CD4-positive, CD25-positive, alpha-beta regulatory T cell (primary cell): ENCODE measurements around the gene TAF11L14. TPM values are rescaled to one million over a fixed set of nuclear protein-coding genes. Genes with fewer than 3 reads are reported as not detected.
"Not testable (repeated sequence)": the region's sequence is repeated elsewhere in the genome, so short reads cannot be mapped to it uniquely, and the experiment has no call there.

Source experiments
- ATAC-seq, 2 donors: fragments of 150-1000 bp; cut with Tn5 transposase; one replicate each; pipeline ENCODE4 v1.10.0; 2021; ENCODE audit warnings: low read depth in 2 of 2, moderate number of reproducible peaks in 2 of 2, moderate library complexity in 1 of 2
- DNase-seq, 3 donors: peaks; one replicate each; pipeline versions ENCODE4 v3.0.0 to v3.0.0-alpha.2; 2012 to 2022; ENCODE audit warnings: mixed read lengths in 1 of 3
- H3K27ac ChIP-seq: one replicate; pipeline ENCODE4 v1.7.0; 2013; ENCODE audit warnings: mild to moderate bottlenecking, low read length; ENCODE audit not compliant: insufficient read depth, poor library complexity, severe bottlenecking
- H3K27me3 ChIP-seq: one replicate; pipeline ENCODE4 v1.7.0; 2013; ENCODE audit warnings: low read length; ENCODE audit not compliant: control insufficient read depth, insufficient read depth
- H3K36me3 ChIP-seq: one replicate; pipeline ENCODE4 v1.7.0; 2013; ENCODE audit warnings: mild to moderate bottlenecking, low read length, moderate library complexity; ENCODE audit not compliant: control insufficient read depth, insufficient read depth
- H3K4me1 ChIP-seq: 2 replicates; pipeline ENCODE4 v1.7.0; 2013; ENCODE audit warnings: mild to moderate bottlenecking, low read length; ENCODE audit not compliant: insufficient read depth, control insufficient read depth, poor library complexity, severe bottlenecking
- H3K4me3 ChIP-seq: one replicate; pipeline ENCODE4 v1.7.0; 2013; ENCODE audit warnings: low read depth, mild to moderate bottlenecking, low read length, moderate library complexity
- H3K9me3 ChIP-seq, 2 experiments: 1 replicate in 1 of 2; 2 replicates in 1 of 2; pipeline ENCODE4 v1.7.0; 2013; ENCODE audit warnings: low read length in 2 of 2, mild to moderate bottlenecking in 1 of 2, moderate library complexity in 1 of 2; ENCODE audit not compliant: control insufficient read depth in 2 of 2
- H3K27ac Mint-ChIP-seq, 3 donors: one replicate each; pipeline ENCODE4 v1.8.0; 2020 to 2022; ENCODE audit warnings: mild to moderate bottlenecking in 3 of 3, mixed read lengths in 3 of 3, moderate library complexity in 2 of 3
- H3K27me3 Mint-ChIP-seq: one replicate; pipeline ENCODE4 v1.8.0; 2022; ENCODE audit warnings: mild to moderate bottlenecking, mixed read lengths
- H3K36me3 Mint-ChIP-seq: one replicate; pipeline ENCODE4 v1.8.0; 2020; ENCODE audit warnings: mixed read lengths
- H3K4me1 Mint-ChIP-seq, 4 donors: one replicate each; pipeline ENCODE4 v1.8.0; 2020 to 2022; ENCODE audit warnings: mixed read lengths in 4 of 4, mild to moderate bottlenecking in 1 of 4
- H3K4me3 Mint-ChIP-seq, 4 donors: one replicate each; pipeline ENCODE4 v1.8.0; 2020 to 2022; ENCODE audit warnings: mild to moderate bottlenecking in 4 of 4, mixed read lengths in 4 of 4, moderate library complexity in 3 of 4
- H3K9me3 Mint-ChIP-seq, 7 donors: one replicate each; pipeline ENCODE4 v1.8.0; 2020 to 2022; ENCODE audit warnings: mixed read lengths in 7 of 7, mild to moderate bottlenecking in 3 of 7, moderate library complexity in 2 of 7
- polyA plus RNA-seq, 4 donors: library from polyadenylated mRNA; unstranded; fragments of 300-500 nt; fragmentation: Illumina TruSeq; gene quantifications; one replicate each; pipeline ENCODE4 v1.2.3, GENCODE V29; 2021
- total RNA-seq: library from RNA; stranded (reverse); gene quantifications from one replicate; pipeline ENCODE4 v1.2.3, GENCODE V29; 2022

Gene TAF11L14
- total RNA-seq (not detected), polyA plus RNA-seq (not detected)

- H3K27me3 Mint-ChIP-seq = no peaks in the 10 kb centered on the region
- H3K4me3 ChIP-seq = no peak within 1 kb of the TSS
- no peak for ATAC-seq
- H3K4me1 Mint-ChIP-seq = no peaks in the 10 kb centered on the region
- H3K9me3 ChIP-seq = no peaks in the 10 kb centered on the region
- H3K27me3 ChIP-seq = no peaks in the 10 kb centered on the region
- no peaks in the 10 kb centered on the region for H3K4me1 ChIP-seq
- no peaks in the 10 kb centered on the region for H3K36me3 Mint-ChIP-seq
- no peak within 1 kb of the TSS for H3K27ac Mint-ChIP-seq
- peaks cover 0 to 17% (median 10%) of the 10 kb centered on the region in 7 donors for H3K9me3 Mint-ChIP-seq
- no peak for DNase-seq
- no peak within 1 kb of the TSS for H3K27ac ChIP-seq
- no peak within 1 kb of the TSS for H3K4me3 Mint-ChIP-seq
- H3K36me3 ChIP-seq = no peaks in the 10 kb centered on the region
These were observed at the start of gene TAF11L14 for GRCh38 chr5:17634160-17634559. Gene TAF11L14, plus strand, starts transcription at chr5:17634460.

DNA sequence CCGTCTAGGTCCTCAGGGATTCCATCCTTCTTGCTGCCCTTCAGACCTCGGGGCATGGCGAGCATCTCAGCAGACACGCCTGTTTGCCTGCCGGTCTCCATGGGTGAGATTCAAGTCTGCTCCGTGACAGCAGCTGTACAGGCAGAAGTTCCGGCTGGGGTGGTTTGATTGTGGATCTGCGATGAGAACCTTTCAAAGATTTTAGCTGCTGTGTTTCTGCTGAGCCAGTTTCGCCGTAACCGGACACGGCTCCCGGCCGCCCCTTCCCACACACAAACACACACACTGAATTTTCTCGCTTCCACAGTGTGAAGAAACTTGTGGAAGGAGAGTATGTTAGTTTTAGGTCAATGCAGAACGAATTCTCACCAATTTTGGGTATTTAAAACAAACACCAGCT is 48.6 kb upstream of the TAF11L14 start, which contains the start of gene TAF11L7:
Gene TAF11L7 (minus strand): TSS at position 101 of the 400 bp plus-strand sequence.
- H3K36me3 Mint-ChIP-seq, DNase-seq, H3K4me1 ChIP-seq, H3K27ac Mint-ChIP-seq, H3K4me3 ChIP-seq, ATAC-seq, H3K9me3 ChIP-seq, H3K4me3 Mint-ChIP-seq, H3K36me3 ChIP-seq, H3K4me1 Mint-ChIP-seq, H3K9me3 Mint-ChIP-seq, H3K27me3 Mint-ChIP-seq, H3K27ac ChIP-seq, H3K27me3 ChIP-seq: not testable (repeated sequence)

GRCh38 chr5:17590860-17591259 is 43.4 kb upstream of the TAF11L14 start, which contains the start of gene TAF11L8:
Gene TAF11L8, minus strand, starts transcription at chr5:17590960.
- not testable (repeated sequence) for H3K4me1 Mint-ChIP-seq, H3K27ac Mint-ChIP-seq, H3K9me3 Mint-ChIP-seq, H3K36me3 ChIP-seq, DNase-seq, H3K27me3 ChIP-seq, ATAC-seq, H3K4me3 Mint-ChIP-seq, H3K27ac ChIP-seq, H3K4me1 ChIP-seq, H3K36me3 Mint-ChIP-seq, H3K9me3 ChIP-seq, H3K4me3 ChIP-seq, H3K27me3 Mint-ChIP-seq

DNA sequence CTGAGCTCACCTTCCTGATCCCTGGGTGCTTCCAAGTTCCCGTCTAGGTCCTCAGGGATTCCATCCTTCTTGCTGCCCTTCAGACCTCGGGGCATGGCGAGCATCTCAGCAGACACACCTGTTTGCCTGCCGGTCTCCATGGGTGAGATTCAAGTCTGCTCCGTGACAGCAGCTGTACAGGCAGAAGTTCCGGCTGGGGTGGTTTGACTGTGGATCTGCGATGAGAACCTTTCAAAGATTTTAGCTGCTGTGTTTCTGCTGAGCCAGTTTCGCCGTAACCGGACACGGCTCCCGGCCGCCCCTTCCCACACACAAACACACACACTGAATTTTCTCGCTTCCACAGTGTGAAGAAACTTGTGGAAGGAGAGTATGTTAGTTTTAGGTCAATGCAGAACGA is 40.0 kb upstream of the TAF11L14 start, which contains the start of gene TAF11L9:
Gene TAF11L9 (minus strand): TSS at position 140 of the 400 bp plus-strand sequence.
- not testable (repeated sequence) for DNase-seq

DNA sequence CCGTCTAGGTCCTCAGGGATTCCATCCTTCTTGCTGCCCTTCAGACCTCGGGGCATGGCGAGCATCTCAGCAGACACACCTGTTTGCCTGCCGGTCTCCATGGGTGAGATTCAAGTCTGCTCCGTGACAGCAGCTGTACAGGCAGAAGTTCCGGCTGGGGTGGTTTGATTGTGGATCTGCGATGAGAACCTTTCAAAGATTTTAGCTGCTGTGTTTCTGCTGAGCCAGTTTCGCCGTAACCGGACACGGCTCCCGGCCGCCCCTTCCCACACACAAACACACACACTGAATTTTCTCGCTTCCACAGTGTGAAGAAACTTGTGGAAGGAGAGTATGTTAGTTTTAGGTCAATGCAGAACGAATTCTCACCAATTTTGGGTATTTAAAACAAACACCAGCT is 36.5 kb upstream of the TAF11L14 start, which contains the start of gene TAF11L10:
Gene TAF11L10 (minus strand): TSS at position 101 of the 400 bp plus-strand sequence.
- H3K36me3 Mint-ChIP-seq, H3K27me3 Mint-ChIP-seq, H3K4me1 ChIP-seq, H3K4me3 Mint-ChIP-seq, H3K4me1 Mint-ChIP-seq, H3K9me3 ChIP-seq, H3K27me3 ChIP-seq, H3K36me3 ChIP-seq, H3K27ac ChIP-seq, ATAC-seq, DNase-seq, H3K9me3 Mint-ChIP-seq, H3K27ac Mint-ChIP-seq, H3K4me3 ChIP-seq: not testable (repeated sequence)

More for the DNA sequence above, 40.0 kb upstream of the TAF11L14 start, which contains the start of gene TAF11L9:
- not testable (repeated sequence) for H3K27ac Mint-ChIP-seq, H3K4me1 ChIP-seq, H3K4me3 ChIP-seq, H3K9me3 ChIP-seq, H3K4me1 Mint-ChIP-seq, ATAC-seq, H3K4me3 Mint-ChIP-seq, H3K36me3 Mint-ChIP-seq, H3K36me3 ChIP-seq, H3K27ac ChIP-seq, H3K27me3 ChIP-seq, H3K9me3 Mint-ChIP-seq, H3K27me3 Mint-ChIP-seq

DNA sequence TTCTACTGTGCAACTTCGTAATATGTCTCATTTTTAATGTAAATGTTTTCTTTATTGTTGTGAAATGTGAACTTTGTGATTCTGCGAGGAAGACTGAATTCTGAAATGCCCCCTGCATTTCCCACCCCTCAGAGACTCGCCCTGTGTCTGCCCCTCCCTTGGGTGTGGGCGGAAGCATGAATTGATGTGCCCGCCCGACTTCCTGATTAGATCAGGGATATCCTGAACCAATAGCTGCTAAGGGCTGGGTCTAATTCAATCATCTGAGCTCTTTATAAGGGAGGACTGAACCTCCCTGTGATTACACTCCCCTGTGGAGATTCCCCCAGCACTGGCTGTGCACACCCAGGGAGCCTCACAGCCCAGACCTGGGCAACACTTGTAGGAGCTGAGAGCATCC is 30.4 kb upstream of the TAF11L14 start, which contains the start of gene TAF11L11:
Gene TAF11L11 (plus strand): TSS at position 304 of the 400 bp plus-strand sequence.
- H3K36me3 ChIP-seq, H3K4me1 Mint-ChIP-seq, H3K36me3 Mint-ChIP-seq, H3K4me3 ChIP-seq, H3K27ac Mint-ChIP-seq, H3K4me1 ChIP-seq, DNase-seq, H3K9me3 ChIP-seq, H3K4me3 Mint-ChIP-seq, H3K27me3 ChIP-seq, H3K27me3 Mint-ChIP-seq, ATAC-seq, H3K27ac ChIP-seq: not testable (repeated sequence)
- H3K9me3 Mint-ChIP-seq = peaks cover 0 to 16% (median 2%) of the 10 kb centered on the region in 7 donors

GRCh38 chr5:17604951-17605350 is 29.3 kb upstream of the TAF11L14 start:
- H3K27ac Mint-ChIP-seq = no peak overlapping the region
- H3K36me3 ChIP-seq = no peaks in the 10 kb centered on the region
- no peak overlapping the region for H3K27ac ChIP-seq
- peaks cover 0 to 16% (median 3%) of the 10 kb centered on the region in 7 donors for H3K9me3 Mint-ChIP-seq
- ATAC-seq (no peak), DNase-seq (no peak)
- H3K4me3 Mint-ChIP-seq = no peak overlapping the region
- peaks cover 0 to 7% of the 10 kb centered on the region in 2 experiments for H3K9me3 ChIP-seq
- H3K4me1 ChIP-seq = no peaks in the 10 kb centered on the region
- H3K27me3 Mint-ChIP-seq = no peaks in the 10 kb centered on the region
- H3K27me3 ChIP-seq = no peaks in the 10 kb centered on the region
- no peaks in the 10 kb centered on the region for H3K36me3 Mint-ChIP-seq
- H3K4me1 Mint-ChIP-seq = no peaks in the 10 kb centered on the region
- no peak overlapping the region for H3K4me3 ChIP-seq

GRCh38 chr5:17607461-17607860 is 26.8 kb upstream of the TAF11L14 start:
- peaks cover 0 to 14% (median 3%) of the 10 kb centered on the region in 7 donors for H3K9me3 Mint-ChIP-seq
- not testable (repeated sequence) for H3K36me3 ChIP-seq, ATAC-seq, H3K27me3 ChIP-seq, H3K27ac Mint-ChIP-seq, H3K27me3 Mint-ChIP-seq, H3K27ac ChIP-seq, H3K36me3 Mint-ChIP-seq, H3K4me1 Mint-ChIP-seq, H3K9me3 ChIP-seq, H3K4me3 ChIP-seq, H3K4me3 Mint-ChIP-seq, H3K4me1 ChIP-seq, DNase-seq
